Effector memory CD4-positive, alpha-beta T cell (primary cell): ENCODE measurements around the gene TMX2.
A peak's percentile ranks its signal among the peaks of the same experiment; 100 is the strongest.

Experiments
- DNase-seq, 3 donors: peaks; one replicate each; pipeline ENCODE4 v3.0.0-alpha.2; 2020
- H3K27ac ChIP-seq: 2 replicates; pipeline ENCODE4 v1.7.0; 2013; ENCODE audit warnings: mild to moderate bottlenecking, low read length, moderate library complexity; ENCODE audit not compliant: insufficient read depth, poor library complexity, severe bottlenecking
- H3K27me3 ChIP-seq: replicated peaks from 2 replicates; pipeline ENCODE4 v1.7.0; 2013; ENCODE audit warnings: mild to moderate bottlenecking, low read length; ENCODE audit not compliant: insufficient read depth, control insufficient read depth, poor library complexity, severe bottlenecking
- H3K36me3 ChIP-seq: 2 replicates; pipeline ENCODE4 v1.7.0; 2013; ENCODE audit warnings: mild to moderate bottlenecking, low read length, moderate library complexity; ENCODE audit not compliant: control insufficient read depth, insufficient read depth
- H3K4me1 ChIP-seq: 2 replicates; pipeline ENCODE4 v1.7.0; 2013; ENCODE audit warnings: low read length, mild to moderate bottlenecking; ENCODE audit not compliant: control insufficient read depth, insufficient read depth, poor library complexity, severe bottlenecking
- H3K4me3 ChIP-seq: 2 replicates; pipeline ENCODE4 v1.7.0; 2013; ENCODE audit warnings: low read length, low read depth, mild to moderate bottlenecking; ENCODE audit not compliant: insufficient read depth, poor library complexity, severe bottlenecking
- H3K9me3 ChIP-seq: 2 replicates; pipeline ENCODE4 v1.7.0; 2013; ENCODE audit warnings: mild to moderate bottlenecking, low read length, moderate library complexity; ENCODE audit not compliant: control insufficient read depth
- total RNA-seq, 3 donors: gene quantifications; one replicate each; lab custom pipeline; 2026; lab: John Stamatoyannopoulos, UW

Gene TMX2, protein sequence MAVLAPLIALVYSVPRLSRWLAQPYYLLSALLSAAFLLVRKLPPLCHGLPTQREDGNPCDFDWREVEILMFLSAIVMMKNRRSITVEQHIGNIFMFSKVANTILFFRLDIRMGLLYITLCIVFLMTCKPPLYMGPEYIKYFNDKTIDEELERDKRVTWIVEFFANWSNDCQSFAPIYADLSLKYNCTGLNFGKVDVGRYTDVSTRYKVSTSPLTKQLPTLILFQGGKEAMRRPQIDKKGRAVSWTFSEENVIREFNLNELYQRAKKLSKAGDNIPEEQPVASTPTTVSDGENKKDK
- 14.4 to 19.2 (median 17.4) reads per million in 3 donors for total RNA-seq

DNA sequence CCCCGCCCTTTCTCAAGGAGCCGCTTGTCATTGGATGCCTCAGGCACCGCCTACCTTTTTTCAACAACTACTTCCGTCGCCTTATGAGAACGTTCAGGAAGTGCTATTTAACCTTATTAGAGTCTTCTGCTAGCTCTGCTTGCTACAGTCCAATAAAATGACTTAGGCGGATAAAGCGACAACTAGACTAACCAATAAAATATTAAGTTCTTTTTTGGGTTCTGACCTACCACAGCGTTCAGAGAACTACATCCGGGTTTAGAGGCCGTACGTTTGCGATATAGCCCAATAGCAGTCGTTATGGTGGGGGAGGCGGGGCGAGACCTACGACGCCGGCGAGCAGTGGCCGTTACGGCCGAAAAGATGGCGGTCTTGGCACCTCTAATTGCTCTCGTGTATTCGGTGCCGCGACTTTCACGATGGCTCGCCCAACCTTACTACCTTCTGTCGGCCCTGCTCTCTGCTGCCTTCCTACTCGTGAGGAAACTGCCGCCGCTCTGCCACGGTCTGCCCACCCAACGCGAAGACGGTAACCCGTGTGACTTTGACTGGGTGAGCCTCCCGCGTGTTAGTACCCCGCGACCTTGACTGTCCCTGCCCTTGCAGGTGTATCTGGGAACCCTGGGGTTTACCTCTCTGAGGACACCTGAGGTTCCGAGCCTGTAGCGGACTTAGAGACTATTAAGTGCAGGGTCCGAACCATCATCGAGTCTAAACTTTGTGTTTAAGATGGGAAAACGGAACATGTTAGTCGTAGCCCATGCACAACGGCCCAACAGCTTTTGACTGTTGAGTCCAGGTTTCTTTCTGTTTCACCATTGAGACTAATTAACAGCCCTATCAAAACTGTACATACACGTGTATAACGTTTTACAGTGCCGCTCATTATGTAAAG lies at the start of gene TMX2:
TSS of gene TMX2 (plus strand) at position 338 of the 895 bp plus-strand sequence. CDS start at position 364, 26 bp downstream.
- Histone ChIP-seq H3K4me3 (peak within 1 kb of the TSS; percentile 90), H3K27ac (peak within 1 kb of the TSS; percentile 92), H3K36me3 (no peaks in the 10 kb centered on the region), H3K4me1 (peaks cover 24% of the 10 kb centered on the region), H3K27me3 (no peaks in the 10 kb centered on the region), H3K9me3 (no peaks in the 10 kb centered on the region)
- peak; percentile 79 to 90 (median 86) for DNase-seq

DNA sequence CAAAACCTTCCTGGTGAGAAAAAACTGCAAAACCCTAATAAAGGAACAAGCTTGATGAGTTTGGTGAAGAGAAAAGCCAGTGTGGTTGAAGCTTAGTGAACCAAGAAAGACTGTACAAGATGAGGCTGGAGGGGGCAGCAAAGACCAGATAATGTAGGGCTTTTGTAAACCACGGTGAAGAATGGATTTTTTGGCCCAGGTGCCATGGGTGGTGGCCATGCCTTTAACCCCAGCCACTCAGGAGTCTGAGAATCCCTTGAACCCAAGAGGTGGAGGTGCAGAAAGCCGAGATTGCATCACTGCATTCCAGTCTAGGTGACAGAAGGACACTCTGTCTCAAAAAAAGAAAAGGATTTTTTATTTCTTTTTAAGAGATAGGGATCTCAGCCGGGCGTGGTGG lies 49.5 kb upstream of the TMX2 start:
- DNase-seq: no peak
- Histone ChIP-seq H3K4me3 (no peak overlapping the region), H3K4me1 (peaks cover 9% of the 10 kb centered on the region)

GRCh38 chr11:57663975-57664374 lies 48.4 kb upstream of the TMX2 start:
- H3K4me1 ChIP-seq: peaks cover 5% of the 10 kb centered on the region
- no peaks in the 10 kb centered on the region for H3K9me3 ChIP-seq
- no peak for DNase-seq
- H3K4me3 ChIP-seq: no peak overlapping the region
- H3K27me3 ChIP-seq: no peaks in the 10 kb centered on the region
- H3K27ac ChIP-seq: no peak overlapping the region
- H3K36me3 ChIP-seq: peaks cover 37% of the 10 kb centered on the region

More for the DNA sequence above, 49.5 kb upstream of the TMX2 start:
- Histone ChIP-seq H3K27ac (no peak overlapping the region), H3K9me3 (no peaks in the 10 kb centered on the region), H3K36me3 (peaks cover 37% of the 10 kb centered on the region), H3K27me3 (no peaks in the 10 kb centered on the region)

GRCh38 chr11:57667117-57667735 lies 45.2 kb upstream of the TMX2 start:
- Histone ChIP-seq H3K27ac (peak overlapping the region; percentile 99), H3K27me3 (no peaks in the 10 kb centered on the region), H3K4me3 (peak overlapping the region; percentile 61), H3K9me3 (no peaks in the 10 kb centered on the region), H3K36me3 (peaks cover 15% of the 10 kb centered on the region), H3K4me1 (peaks cover 13% of the 10 kb centered on the region)
- DNase-seq: peak; percentile 89 to 95 (median 93)

- Histone ChIP-seq H3K9me3 (no peaks in the 10 kb centered on the region), H3K4me1 (peaks cover 13% of the 10 kb centered on the region), H3K27me3 (no peaks in the 10 kb centered on the region), H3K27ac (peak within 1 kb of the TSS; percentile 99), H3K36me3 (peaks cover 15% of the 10 kb centered on the region), H3K4me3 (peak within 1 kb of the TSS; percentile 96)
- peak; percentile 99 to 100 (median 99) for DNase-seq
Observed at GRCh38 chr11:57667736-57668433, 44.5 kb upstream of the TMX2 start, which contains the start of gene ZDHHC5. Gene ZDHHC5, plus strand, starts transcription at chr11:57668114. Its CDS starts 4,977 bp downstream, at chr11:57673091.

GRCh38 chr11:57668434-57668782 lies 44.0 kb upstream of the TMX2 start:
- H3K4me3 ChIP-seq: peak overlapping the region; percentile 96
- no peaks in the 10 kb centered on the region for H3K27me3 ChIP-seq
- H3K4me1 ChIP-seq: peaks cover 13% of the 10 kb centered on the region
- H3K9me3 ChIP-seq: no peaks in the 10 kb centered on the region
- H3K36me3 ChIP-seq: peaks cover 20% of the 10 kb centered on the region
- peak overlapping the region; percentile 99 for H3K27ac ChIP-seq
- peak in 2 of 3 donors; percentile 29 to 33 for DNase-seq

DNA sequence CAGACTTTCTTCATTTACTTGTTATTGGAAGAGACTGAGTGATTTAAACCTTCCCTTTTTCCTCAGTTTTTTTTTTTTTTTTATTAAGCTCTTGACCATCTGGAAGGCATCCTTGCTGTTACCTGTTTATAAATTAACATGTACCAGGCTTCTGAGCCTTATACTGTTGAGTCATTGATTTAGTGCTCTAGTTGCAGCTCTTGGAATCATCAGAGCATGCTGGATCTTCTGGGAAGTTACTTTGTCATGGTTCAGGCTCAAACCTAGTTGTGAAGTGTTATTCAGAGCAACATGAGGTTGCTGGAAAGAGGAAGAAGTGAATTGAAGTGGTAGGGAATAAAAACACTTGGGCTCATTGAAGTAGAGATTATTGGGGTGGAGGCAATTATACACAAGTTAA lies 38.1 kb upstream of the TMX2 start:
- Histone ChIP-seq H3K4me3 (no peak overlapping the region), H3K36me3 (peaks cover 40% of the 10 kb centered on the region), H3K4me1 (peaks cover 5% of the 10 kb centered on the region), H3K27me3 (no peaks in the 10 kb centered on the region), H3K9me3 (no peaks in the 10 kb centered on the region), H3K27ac (no peak overlapping the region)
- no peak for DNase-seq

DNA sequence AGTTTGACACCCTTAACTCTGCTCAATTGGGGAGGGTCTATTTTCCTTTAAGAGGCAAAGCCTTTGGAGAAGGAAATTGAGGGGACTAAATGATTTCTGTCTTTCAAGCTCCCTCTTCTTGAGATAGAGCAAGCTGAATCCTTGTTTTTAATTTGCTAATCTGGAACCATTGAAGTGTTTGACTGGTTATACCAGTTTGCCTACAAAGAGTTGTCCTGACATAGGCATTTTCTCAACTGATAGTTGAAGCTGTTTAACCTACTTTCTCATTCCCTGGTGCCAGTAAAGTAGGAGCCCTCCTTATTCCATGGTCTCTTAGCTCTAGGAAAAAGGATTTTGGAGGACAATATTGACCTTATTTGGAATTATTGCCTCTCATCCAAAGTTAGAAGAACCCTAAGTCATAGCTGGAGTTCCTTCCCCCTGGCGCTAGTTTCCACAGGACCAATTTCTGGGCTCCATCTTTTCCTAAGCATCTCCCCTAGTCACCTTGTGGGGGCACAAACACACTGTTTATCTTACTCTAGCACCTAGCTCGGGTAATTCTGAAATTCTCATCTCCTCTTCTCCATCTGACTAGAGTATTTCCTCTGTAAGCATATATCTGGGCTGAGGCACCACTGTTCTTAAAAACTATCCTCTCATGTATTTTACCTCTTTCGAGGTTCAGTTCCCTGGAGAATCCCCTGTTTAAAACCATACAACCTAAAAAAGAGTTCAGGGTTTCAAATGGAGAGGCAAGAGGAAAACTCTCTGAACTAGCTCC lies 37.0 kb upstream of the TMX2 start:
- H3K4me3 ChIP-seq: no peak overlapping the region
- H3K9me3 ChIP-seq: no peaks in the 10 kb centered on the region
- H3K4me1 ChIP-seq: peaks cover 1% of the 10 kb centered on the region
- H3K27ac ChIP-seq: no peak overlapping the region
- no peak for DNase-seq
- H3K27me3 ChIP-seq: no peaks in the 10 kb centered on the region
- peaks cover 40% of the 10 kb centered on the region for H3K36me3 ChIP-seq

DNA sequence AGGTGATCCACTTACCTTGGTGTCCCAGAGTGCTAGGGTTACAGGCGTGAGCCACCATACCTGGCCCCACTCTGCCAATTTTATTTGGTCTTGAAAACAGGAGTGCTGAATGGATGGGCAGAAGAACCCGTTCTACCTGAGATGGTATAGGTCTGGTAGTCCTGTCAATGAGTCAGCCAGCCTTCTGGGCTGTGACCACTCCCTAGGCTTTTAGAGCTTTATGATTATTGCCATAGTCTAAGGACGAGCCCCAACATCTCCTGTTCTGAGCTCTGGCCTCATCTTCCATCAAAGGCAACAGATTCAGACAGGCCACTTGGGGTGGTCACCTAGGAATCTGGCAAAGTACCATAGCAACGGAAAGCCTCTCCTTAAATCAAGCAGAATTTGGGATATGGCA lies 33.0 kb upstream of the TMX2 start:
- H3K27ac ChIP-seq: no peak overlapping the region
- no peak overlapping the region for H3K4me3 ChIP-seq

More for the DNA sequence above, 33.0 kb upstream of the TMX2 start:
- H3K4me1 ChIP-seq: peaks cover 9% of the 10 kb centered on the region
- H3K36me3 ChIP-seq: peaks cover 33% of the 10 kb centered on the region
- no peaks in the 10 kb centered on the region for H3K9me3 ChIP-seq
- no peak for DNase-seq
- no peaks in the 10 kb centered on the region for H3K27me3 ChIP-seq
